Astrocyte (in vitro differentiated cells and primary cell): Measurements from ENCODE around the gene DLG3.

Experiments used
- EZH2 ChIP-seq: IDR thresholded peaks from 2 replicates; pipeline ENCODE4 v1.6.1; 2012; ENCODE audit warnings: mild to moderate bottlenecking, low read length, inconsistent platforms; ENCODE audit not compliant: insufficient read depth
- TF ChIP-seq, protein P1 (sequence below): IDR thresholded peaks from 2 replicates; pipeline ENCODE4 v1.5.1; 2011; ENCODE audit warnings: low read depth, mild to moderate bottlenecking, inconsistent platforms, low read length, moderate library complexity; ENCODE audit not compliant: insufficient read depth

DNA sequence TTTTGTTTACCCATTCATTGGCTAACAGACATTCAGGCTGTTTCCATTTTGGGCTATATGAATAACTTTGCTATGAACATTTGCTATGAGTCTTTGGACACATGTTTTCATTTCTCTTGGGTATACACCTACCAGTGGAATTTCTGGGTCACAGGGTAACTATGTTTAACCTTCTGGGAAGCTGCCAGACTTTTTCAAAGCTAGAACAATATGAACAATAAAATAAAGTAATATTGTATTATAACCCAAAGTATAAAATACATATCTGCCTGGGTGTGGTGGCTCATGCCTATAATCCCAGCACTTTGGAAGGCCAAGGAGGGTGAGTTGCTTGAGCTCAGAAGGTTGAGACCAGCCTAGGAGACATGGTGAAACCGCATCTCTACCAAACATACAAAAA is 90.6 kb downstream of the DLG3 start:
- TF ChIP-seq, protein P1, sequence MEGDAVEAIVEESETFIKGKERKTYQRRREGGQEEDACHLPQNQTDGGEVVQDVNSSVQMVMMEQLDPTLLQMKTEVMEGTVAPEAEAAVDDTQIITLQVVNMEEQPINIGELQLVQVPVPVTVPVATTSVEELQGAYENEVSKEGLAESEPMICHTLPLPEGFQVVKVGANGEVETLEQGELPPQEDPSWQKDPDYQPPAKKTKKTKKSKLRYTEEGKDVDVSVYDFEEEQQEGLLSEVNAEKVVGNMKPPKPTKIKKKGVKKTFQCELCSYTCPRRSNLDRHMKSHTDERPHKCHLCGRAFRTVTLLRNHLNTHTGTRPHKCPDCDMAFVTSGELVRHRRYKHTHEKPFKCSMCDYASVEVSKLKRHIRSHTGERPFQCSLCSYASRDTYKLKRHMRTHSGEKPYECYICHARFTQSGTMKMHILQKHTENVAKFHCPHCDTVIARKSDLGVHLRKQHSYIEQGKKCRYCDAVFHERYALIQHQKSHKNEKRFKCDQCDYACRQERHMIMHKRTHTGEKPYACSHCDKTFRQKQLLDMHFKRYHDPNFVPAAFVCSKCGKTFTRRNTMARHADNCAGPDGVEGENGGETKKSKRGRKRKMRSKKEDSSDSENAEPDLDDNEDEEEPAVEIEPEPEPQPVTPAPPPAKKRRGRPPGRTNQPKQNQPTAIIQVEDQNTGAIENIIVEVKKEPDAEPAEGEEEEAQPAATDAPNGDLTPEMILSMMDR: no peak
- TF ChIP-seq EZH2: no peak
